ENCODE measurements around the gene CRELD1. TPM values are rescaled to one million over a fixed set of nuclear protein-coding genes. Genes with fewer than 3 reads are reported as not detected.

CRELD1 gene
- total RNA-seq, 6 experiments from 2014 or later, result 11.3 to 22.6 (median 12.4) TPM

DNA sequence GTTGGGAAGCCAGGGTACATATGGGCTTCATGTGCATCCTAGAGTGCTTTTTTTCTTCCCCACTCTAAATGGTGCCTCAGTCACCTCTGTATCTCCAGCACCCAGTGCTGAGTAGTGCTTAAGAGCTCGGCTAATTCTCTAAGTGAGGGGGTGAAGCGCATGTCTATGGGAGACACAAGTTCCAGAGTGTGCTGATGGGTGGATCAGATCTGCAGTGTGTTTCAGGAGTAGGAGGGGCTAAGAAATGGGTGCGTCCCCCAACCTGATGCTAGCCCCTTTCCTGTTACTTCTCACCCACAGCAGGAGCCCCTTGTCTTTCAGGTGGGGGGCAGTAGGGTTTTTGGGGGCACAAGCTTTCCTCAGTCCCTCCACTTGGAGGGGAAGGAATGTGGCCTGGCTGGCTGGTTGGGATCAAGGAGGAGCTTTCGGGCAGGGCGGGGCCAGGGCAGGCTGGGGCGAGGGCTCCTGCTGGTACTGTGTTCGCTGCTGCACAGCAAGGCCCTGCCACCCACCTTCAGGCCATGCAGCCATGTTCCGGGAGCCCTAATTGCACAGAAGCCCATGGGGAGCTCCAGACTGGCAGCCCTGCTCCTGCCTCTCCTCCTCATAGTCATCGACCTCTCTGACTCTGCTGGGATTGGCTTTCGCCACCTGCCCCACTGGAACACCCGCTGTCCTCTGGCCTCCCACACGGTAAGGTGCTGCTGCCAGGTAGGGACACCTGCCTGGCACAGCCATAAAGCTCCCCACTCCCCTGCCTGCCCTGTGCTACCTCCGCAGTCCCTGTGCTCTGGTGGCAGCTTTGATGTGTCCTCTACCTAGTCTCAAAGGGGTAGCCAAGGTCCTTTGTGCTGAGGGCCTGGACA, 31.0 kb upstream of the CRELD1 start, which contains the start of gene IL17RE:
IL17RE (plus strand) TSS at position 477 of the 866 bp plus-strand sequence; CDS start at position 562, 85 bp downstream.
- peaks cover 42% of the 10 kb centered on the region for H3K4me1 Mint-ChIP-seq (ENCODE audit: low read depth)

DNA sequence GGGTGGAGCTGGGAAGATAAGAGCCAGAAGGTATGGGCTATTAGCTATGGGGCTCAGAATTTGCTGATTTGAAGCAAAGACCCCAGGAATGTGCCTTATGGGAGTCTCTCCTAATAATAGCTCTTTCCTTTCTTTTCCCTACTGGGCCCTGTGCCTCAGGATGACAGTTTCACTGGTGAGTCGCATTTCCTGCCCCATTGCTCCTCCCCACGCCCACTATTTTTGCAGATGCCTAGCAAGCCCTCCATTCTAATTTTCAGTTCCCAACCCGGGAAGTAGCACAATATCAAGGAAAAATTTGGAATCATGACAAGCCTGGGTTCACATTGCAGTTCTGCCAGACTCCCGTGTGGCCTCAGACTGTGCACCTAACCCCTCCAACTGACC, 30.4 kb upstream of the CRELD1 start:
- H3K27me3 Mint-ChIP-seq (ENCODE audit: insufficient read depth), result peaks cover 2% of the 10 kb centered on the region; the same call in 1 of the 2 replicates
- TF ChIP-seq, protein P1, sequence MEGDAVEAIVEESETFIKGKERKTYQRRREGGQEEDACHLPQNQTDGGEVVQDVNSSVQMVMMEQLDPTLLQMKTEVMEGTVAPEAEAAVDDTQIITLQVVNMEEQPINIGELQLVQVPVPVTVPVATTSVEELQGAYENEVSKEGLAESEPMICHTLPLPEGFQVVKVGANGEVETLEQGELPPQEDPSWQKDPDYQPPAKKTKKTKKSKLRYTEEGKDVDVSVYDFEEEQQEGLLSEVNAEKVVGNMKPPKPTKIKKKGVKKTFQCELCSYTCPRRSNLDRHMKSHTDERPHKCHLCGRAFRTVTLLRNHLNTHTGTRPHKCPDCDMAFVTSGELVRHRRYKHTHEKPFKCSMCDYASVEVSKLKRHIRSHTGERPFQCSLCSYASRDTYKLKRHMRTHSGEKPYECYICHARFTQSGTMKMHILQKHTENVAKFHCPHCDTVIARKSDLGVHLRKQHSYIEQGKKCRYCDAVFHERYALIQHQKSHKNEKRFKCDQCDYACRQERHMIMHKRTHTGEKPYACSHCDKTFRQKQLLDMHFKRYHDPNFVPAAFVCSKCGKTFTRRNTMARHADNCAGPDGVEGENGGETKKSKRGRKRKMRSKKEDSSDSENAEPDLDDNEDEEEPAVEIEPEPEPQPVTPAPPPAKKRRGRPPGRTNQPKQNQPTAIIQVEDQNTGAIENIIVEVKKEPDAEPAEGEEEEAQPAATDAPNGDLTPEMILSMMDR (IDR thresholded peaks at IDR 0.05), result no peak
- peak overlapping the region; percentile 75 for H3K27ac Mint-ChIP-seq
- H3K36me3 Mint-ChIP-seq (ENCODE audit: low read depth), result no peaks in the 10 kb centered on the region
- H3K9me3 Mint-ChIP-seq, result no peaks in the 10 kb centered on the region
- peak overlapping the region; percentile 56 for H3K4me3 Mint-ChIP-seq
- DNase-seq, result no peak
- H3K4me1 Mint-ChIP-seq (ENCODE audit: low read depth), result peaks cover 35% of the 10 kb centered on the region

More for the DNA sequence above, 31.0 kb upstream of the CRELD1 start, which contains the start of gene IL17RE:
- TF ChIP-seq, protein P1 (IDR thresholded peaks at IDR 0.05), result no peak
- Mint-ChIP-seq H3K9me3 (no peaks in the 10 kb centered on the region), H3K27me3 (ENCODE audit: insufficient read depth) (no peaks in the 10 kb centered on the region; the same call in 1 of the 2 replicates), H3K4me3 (peak within 1 kb of the TSS; percentile 56), H3K36me3 (ENCODE audit: low read depth) (no peaks in the 10 kb centered on the region), H3K27ac (peak within 1 kb of the TSS; percentile 75)
- no peak for DNase-seq

DNA sequence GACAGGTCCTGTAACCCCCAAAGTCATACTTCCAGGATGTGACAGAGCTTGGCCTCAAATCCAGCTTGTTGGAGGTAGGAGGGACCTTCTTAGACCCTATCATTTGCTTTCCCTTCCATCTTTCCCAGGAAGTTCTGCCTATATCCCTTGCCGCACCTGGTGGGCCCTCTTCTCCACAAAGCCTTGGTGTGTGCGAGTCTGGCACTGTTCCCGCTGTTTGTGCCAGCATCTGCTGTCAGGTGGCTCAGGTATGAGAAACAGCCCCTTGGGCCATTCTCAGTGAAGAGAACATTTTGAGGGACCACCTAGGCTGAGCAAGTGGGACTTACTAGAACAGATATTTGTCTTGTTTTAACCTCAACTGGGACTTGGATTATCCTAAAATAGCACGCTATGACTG, 29.7 kb upstream of the CRELD1 start:
- Mint-ChIP-seq H3K27me3 (ENCODE audit: insufficient read depth) (peaks cover 2% of the 10 kb centered on the region), H3K9me3 (no peaks in the 10 kb centered on the region), H3K4me1 (ENCODE audit: low read depth) (peaks cover 29% of the 10 kb centered on the region), H3K36me3 (ENCODE audit: low read depth) (no peaks in the 10 kb centered on the region), H3K4me3 (peak overlapping the region; percentile 56; the same call in 1 of the 2 replicates), H3K27ac (peak overlapping the region; percentile 75; the same call in 1 of the 2 replicates)
- DNase-seq, result no peak
- TF ChIP-seq, protein P1 (IDR thresholded peaks at IDR 0.05), result no peak

DNA sequence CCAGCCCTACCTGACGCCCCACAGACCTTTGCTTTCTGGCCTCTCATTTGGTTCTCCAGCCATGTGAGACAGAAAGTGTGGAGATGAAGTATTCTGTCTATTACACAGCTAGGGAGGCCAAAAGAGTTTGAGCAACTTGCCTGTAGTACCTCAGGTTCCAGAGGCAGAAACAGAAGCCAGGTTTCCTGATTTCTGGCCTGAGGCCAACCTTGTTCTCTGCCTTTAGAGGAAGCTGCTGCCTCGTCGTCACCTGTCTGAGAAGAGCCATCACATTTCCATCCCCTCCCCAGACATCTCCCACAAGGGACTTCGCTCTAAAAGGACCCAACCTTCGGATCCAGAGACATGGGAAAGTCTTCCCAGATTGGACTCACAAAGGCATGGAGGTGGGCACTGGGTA, 27.2 kb upstream of the CRELD1 start:
- DNase-seq, result no peak
- Mint-ChIP-seq H3K27me3 (ENCODE audit: insufficient read depth) (peaks cover 5% of the 10 kb centered on the region), H3K4me1 (ENCODE audit: low read depth) (peaks cover 22% of the 10 kb centered on the region), H3K27ac (no peak overlapping the region), H3K36me3 (ENCODE audit: low read depth) (no peaks in the 10 kb centered on the region), H3K9me3 (no peaks in the 10 kb centered on the region), H3K4me3 (no peak overlapping the region)
- TF ChIP-seq, protein P1 (IDR thresholded peaks at IDR 0.05), result no peak

DNA sequence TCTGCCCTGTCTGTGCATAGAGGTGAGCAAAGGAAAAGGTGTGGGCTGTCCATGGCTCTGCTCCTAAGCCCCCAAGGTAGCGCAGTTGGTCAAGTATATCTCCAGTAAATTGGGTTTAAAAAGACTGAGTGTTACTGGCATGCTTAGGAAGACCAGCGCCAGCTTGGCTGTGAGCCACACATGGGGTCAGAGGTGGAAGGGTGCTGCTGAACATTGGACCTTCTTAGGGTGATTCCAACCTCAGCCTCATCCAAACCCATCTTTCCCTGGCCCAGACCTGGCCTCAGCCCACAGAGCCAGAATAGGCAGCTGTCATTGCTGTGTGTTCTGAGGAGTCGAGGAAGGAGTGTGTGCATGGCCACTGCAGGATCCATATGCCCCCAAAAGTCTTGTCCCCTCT, 25.3 kb upstream of the CRELD1 start:
- Mint-ChIP-seq H3K27ac (no peak overlapping the region), H3K9me3 (no peaks in the 10 kb centered on the region), H3K4me3 (no peak overlapping the region), H3K27me3 (ENCODE audit: insufficient read depth) (peaks cover 5% of the 10 kb centered on the region), H3K4me1 (ENCODE audit: low read depth) (peaks cover 20% of the 10 kb centered on the region), H3K36me3 (ENCODE audit: low read depth) (no peaks in the 10 kb centered on the region; the same call in 1 of the 2 replicates)
- DNase-seq, result no peak
- TF ChIP-seq, protein P1 (IDR thresholded peaks at IDR 0.05), result no peak

Measured in HFFc6 (cell line).